Neural crest cell (in vitro differentiated cells): ENCODE measurements around the gene NXPH4. TPM values are rescaled to one million over a fixed set of nuclear protein-coding genes. Genes with fewer than 3 reads are reported as not detected.
A peak's percentile ranks its signal among the peaks of the same experiment; 100 is the strongest.

Source experiments
- DNase-seq: peaks from one replicate; pipeline ENCODE4 v3.0.0; 2021; ENCODE audit warnings: low read depth, mixed read lengths, low spot score
- H3K27ac Mint-ChIP-seq: one replicate; pipeline ENCODE4 v1.8.0; 2021; ENCODE audit warnings: mild to moderate bottlenecking, mixed read lengths; ENCODE audit not compliant: unreplicated experiment
- H3K27me3 Mint-ChIP-seq: 2 replicates; pipeline ENCODE4 v1.8.0; 2021; ENCODE audit warnings: low read depth, mild to moderate bottlenecking, mixed read lengths
- H3K36me3 Mint-ChIP-seq: 2 replicates; pipeline ENCODE4 v1.8.0; 2021; ENCODE audit warnings: low read depth, mild to moderate bottlenecking, mixed read lengths
- H3K4me1 Mint-ChIP-seq: 2 replicates; pipeline ENCODE4 v1.8.0; 2021; ENCODE audit warnings: mixed read lengths
- H3K4me3 Mint-ChIP-seq: one replicate; pipeline ENCODE4 v1.8.0; 2021; ENCODE audit warnings: mild to moderate bottlenecking, mixed read lengths
- H3K9me3 Mint-ChIP-seq: 2 replicates; pipeline ENCODE4 v1.8.0; 2021; ENCODE audit warnings: mixed read lengths
- CTCF ChIP-seq: fragments of 200-600 bp; sonication (generic); conservative IDR thresholded peaks from 2 replicates; pipeline ENCODE4 v1.5.0; 2021; ENCODE audit warnings: antibody characterized with exemption, mild to moderate bottlenecking
- total RNA-seq: library from RNA; stranded (reverse); gene quantifications from 2 replicates; pipeline ENCODE4 v1.2.1, GENCODE V29; 2021

The NXPH4 gene
- total RNA-seq, 1 donor from 2014 or later = 0.91 TPM

- no peak for TF ChIP-seq CTCF
- no peak for DNase-seq
- no peaks in the 10 kb centered on the region for H3K27me3 Mint-ChIP-seq
- H3K4me3 Mint-ChIP-seq = no peak overlapping the region
- H3K27ac Mint-ChIP-seq = peak overlapping the region; percentile 62
- H3K9me3 Mint-ChIP-seq = peaks cover 4% of the 10 kb centered on the region
- no peaks in the 10 kb centered on the region for H3K4me1 Mint-ChIP-seq
- peaks cover 12% of the 10 kb centered on the region for H3K36me3 Mint-ChIP-seq
Observed at GRCh38 chr12:57194253-57194652, 22.3 kb upstream of the NXPH4 start.

GRCh38 chr12:57195186-57195585, 21.4 kb upstream of the NXPH4 start:
- H3K9me3 Mint-ChIP-seq = peaks cover 4% of the 10 kb centered on the region

GRCh38 chr12:57195611-57196371, 20.8 kb upstream of the NXPH4 start:
- no peak for DNase-seq
- Mint-ChIP-seq H3K27ac (peak overlapping the region; percentile 46), H3K27me3 (no peaks in the 10 kb centered on the region), H3K4me3 (no peak overlapping the region), H3K36me3 (peaks cover 12% of the 10 kb centered on the region), H3K4me1 (no peaks in the 10 kb centered on the region), H3K9me3 (peaks cover 4% of the 10 kb centered on the region)
- TF ChIP-seq CTCF = no peak

More at GRCh38 chr12:57195186-57195585, 21.4 kb upstream of the NXPH4 start:
- TF ChIP-seq CTCF = no peak
- DNase-seq = no peak
- no peaks in the 10 kb centered on the region for H3K4me1 Mint-ChIP-seq
- H3K27me3 Mint-ChIP-seq = no peaks in the 10 kb centered on the region
- no peak overlapping the region for H3K4me3 Mint-ChIP-seq
- peaks cover 12% of the 10 kb centered on the region for H3K36me3 Mint-ChIP-seq
- no peak overlapping the region for H3K27ac Mint-ChIP-seq

GRCh38 chr12:57196439-57196838, 20.2 kb upstream of the NXPH4 start:
- Mint-ChIP-seq H3K27me3 (no peaks in the 10 kb centered on the region), H3K27ac (peak overlapping the region; percentile 46), H3K4me1 (no peaks in the 10 kb centered on the region), H3K4me3 (no peak overlapping the region), H3K36me3 (peaks cover 11% of the 10 kb centered on the region), H3K9me3 (peaks cover 4% of the 10 kb centered on the region)
- TF ChIP-seq CTCF = no peak
- no peak for DNase-seq

- DNase-seq = no peak
- Mint-ChIP-seq H3K4me3 (no peak overlapping the region), H3K4me1 (no peaks in the 10 kb centered on the region), H3K36me3 (peaks cover 6% of the 10 kb centered on the region), H3K27ac (no peak overlapping the region), H3K27me3 (no peaks in the 10 kb centered on the region), H3K9me3 (no peaks in the 10 kb centered on the region)
- TF ChIP-seq CTCF = no peak
Observed at GRCh38 chr12:57196956-57197355, 19.6 kb upstream of the NXPH4 start.
